Osteoblast (primary cell): ENCODE measurements around the gene SCD. TPM values are rescaled to one million over a fixed set of nuclear protein-coding genes. Genes with fewer than 3 reads are reported as not detected.

Experiments
- DNase-seq: peaks from one replicate; pipeline ENCODE4 v3.0.0; 2011; ENCODE audit warnings: low spot score, mixed read lengths; ENCODE audit not compliant: insufficient read length; ENCODE audit errors: missing footprints
- H2AFZ ChIP-seq: 2 replicates; pipeline ENCODE4 v1.6.0; 2011; ENCODE audit warnings: mild to moderate bottlenecking, low read length
- H3K27ac ChIP-seq: 2 replicates; pipeline ENCODE4 v1.5.1; 2011; ENCODE audit warnings: mild to moderate bottlenecking, low read depth, low read length, moderate library complexity
- H3K27me3 ChIP-seq: 2 replicates; pipeline ENCODE4 v1.6.0; 2012; ENCODE audit warnings: mild to moderate bottlenecking, control low read depth, inconsistent platforms, low read length, moderate library complexity; ENCODE audit not compliant: insufficient read depth
- H3K36me3 ChIP-seq: 2 replicates; pipeline ENCODE4 v1.5.1; 2011; ENCODE audit warnings: mild to moderate bottlenecking, low read length, control low read depth, moderate library complexity; ENCODE audit not compliant: insufficient read depth
- H3K4me1 ChIP-seq: 2 replicates; pipeline ENCODE4 v1.5.1; 2011; ENCODE audit warnings: mild to moderate bottlenecking, low read length, control low read depth, moderate library complexity; ENCODE audit not compliant: insufficient read depth
- H3K4me2 ChIP-seq: 2 replicates; pipeline ENCODE4 v1.6.0; 2011; ENCODE audit warnings: mild to moderate bottlenecking, low read length; ENCODE audit not compliant: insufficient read depth
- H3K4me3 ChIP-seq: fragments of 200-600 bp; sonication (generic); 3 replicates; pipeline ENCODE4 v1.5.1; 2012; ENCODE audit warnings: mild to moderate bottlenecking, low read length, inconsistent platforms; ENCODE audit not compliant: insufficient read depth
- H3K79me2 ChIP-seq: 2 replicates; pipeline ENCODE4 v1.6.0; 2012; ENCODE audit warnings: mild to moderate bottlenecking, low read length, control low read depth, inconsistent platforms; ENCODE audit not compliant: insufficient read depth
- H3K9me3 ChIP-seq: 2 replicates; pipeline ENCODE4 v1.5.1; 2011; ENCODE audit warnings: low read depth, low read length, control low read depth
- H4K20me1 ChIP-seq: 2 replicates; pipeline ENCODE4 v1.6.0; 2012; ENCODE audit warnings: mild to moderate bottlenecking, low read length, control low read depth; ENCODE audit not compliant: insufficient read depth
- CTCF ChIP-seq: IDR thresholded peaks from 2 replicates; pipeline ENCODE4 v1.5.1; 2011; ENCODE audit warnings: mild to moderate bottlenecking, low read depth, low read length, moderate library complexity; ENCODE audit errors: extremely low read depth
- total RNA-seq: library from RNA; depleted of rRNA; stranded (reverse); fragments of >200 nt; gene quantifications from 2 replicates; pipeline ENCODE4 v1.2.3, GENCODE V29; 2012

The SCD gene
- total RNA-seq, 1 donor: 672 TPM

- no peaks in the 10 kb centered on the region for H4K20me1 ChIP-seq
- H3K4me1 ChIP-seq: peaks cover 35% of the 10 kb centered on the region
- H3K4me2 ChIP-seq: peak overlapping the region; percentile 63
- H3K36me3 ChIP-seq: no peaks in the 10 kb centered on the region
- peak overlapping the region; percentile 47 for H3K4me3 ChIP-seq
- no peaks in the 10 kb centered on the region for H3K27me3 ChIP-seq
- no peak for DNase-seq
- H3K27ac ChIP-seq: peak overlapping the region; percentile 61
- TF ChIP-seq CTCF: no peak
- H2AFZ ChIP-seq: peak overlapping the region; percentile 72
- no peaks in the 10 kb centered on the region for H3K9me3 ChIP-seq
- no peaks in the 10 kb centered on the region for H3K79me2 ChIP-seq
Observed at GRCh38 chr10:100370714-100371481, 23.9 kb downstream of the SCD start.

GRCh38 chr10:100371482-100372027 lies 24.5 kb downstream of the SCD start:
- Histone ChIP-seq H3K9me3 (no peaks in the 10 kb centered on the region), H3K4me1 (peaks cover 35% of the 10 kb centered on the region), H3K4me2 (peak overlapping the region; percentile 63), H2AFZ (peak overlapping the region; percentile 72), H3K79me2 (no peaks in the 10 kb centered on the region), H3K4me3 (peak overlapping the region; percentile 47), H3K36me3 (no peaks in the 10 kb centered on the region), H4K20me1 (no peaks in the 10 kb centered on the region), H3K27ac (peak overlapping the region; percentile 61), H3K27me3 (no peaks in the 10 kb centered on the region)
- TF ChIP-seq CTCF: no peak
- peak; percentile 83 for DNase-seq

GRCh38 chr10:100372415-100373297 lies 25.6 kb downstream of the SCD start:
- Histone ChIP-seq H3K4me1 (peaks cover 35% of the 10 kb centered on the region), H3K27ac (peak overlapping the region; percentile 97), H3K79me2 (no peaks in the 10 kb centered on the region), H3K4me2 (peak overlapping the region; percentile 91), H3K4me3 (peak overlapping the region; percentile 73), H3K27me3 (no peaks in the 10 kb centered on the region), H3K9me3 (no peaks in the 10 kb centered on the region), H2AFZ (peak overlapping the region; percentile 92), H4K20me1 (no peaks in the 10 kb centered on the region), H3K36me3 (no peaks in the 10 kb centered on the region)
- TF ChIP-seq CTCF: no peak
- no peak for DNase-seq
